HG03520 (cell line): ENCODE results near the gene ALS2CL.
"Not testable (repeated sequence)": the region's sequence is repeated elsewhere in the genome, so short reads cannot be mapped to it uniquely, and the experiment has no call there.

Source experiments
- ATAC-seq: cut with Tn5 transposase; IDR thresholded peaks from one replicate; pipeline ENCODE4 v1.9.1; 2021; ENCODE audit warnings: mild to moderate bottlenecking, moderate library complexity; ENCODE audit not compliant: unreplicated experiment

ALS2CL gene, protein sequence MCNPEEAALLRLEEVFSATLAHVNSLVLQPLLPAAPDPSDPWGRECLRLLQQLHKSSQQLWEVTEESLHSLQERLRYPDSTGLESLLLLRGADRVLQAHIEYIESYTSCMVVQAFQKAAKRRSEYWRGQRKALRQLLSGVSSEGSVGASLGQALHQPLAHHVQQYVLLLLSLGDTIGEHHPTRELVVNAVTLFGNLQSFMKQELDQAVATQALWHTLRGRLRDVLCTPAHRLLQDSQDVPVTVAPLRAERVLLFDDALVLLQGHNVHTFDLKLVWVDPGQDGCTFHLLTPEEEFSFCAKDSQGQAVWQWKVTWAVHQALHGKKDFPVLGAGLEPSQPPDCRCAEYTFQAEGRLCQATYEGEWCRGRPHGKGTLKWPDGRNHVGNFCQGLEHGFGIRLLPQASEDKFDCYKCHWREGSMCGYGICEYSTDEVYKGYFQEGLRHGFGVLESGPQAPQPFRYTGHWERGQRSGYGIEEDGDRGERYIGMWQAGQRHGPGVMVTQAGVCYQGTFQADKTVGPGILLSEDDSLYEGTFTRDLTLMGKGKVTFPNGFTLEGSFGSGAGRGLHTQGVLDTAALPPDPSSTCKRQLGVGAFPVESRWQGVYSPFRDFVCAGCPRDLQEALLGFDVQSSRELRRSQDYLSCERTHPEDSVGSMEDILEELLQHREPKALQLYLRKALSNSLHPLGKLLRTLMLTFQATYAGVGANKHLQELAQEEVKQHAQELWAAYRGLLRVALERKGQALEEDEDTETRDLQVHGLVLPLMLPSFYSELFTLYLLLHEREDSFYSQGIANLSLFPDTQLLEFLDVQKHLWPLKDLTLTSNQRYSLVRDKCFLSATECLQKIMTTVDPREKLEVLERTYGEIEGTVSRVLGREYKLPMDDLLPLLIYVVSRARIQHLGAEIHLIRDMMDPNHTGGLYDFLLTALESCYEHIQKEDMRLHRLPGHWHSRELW

GRCh38 chr3:46693038-46693891, at the start of gene ALS2CL:
TSS of gene ALS2CL (minus strand) at chr3:46693679. CDS start at chr3:46689440, 4,239 bp downstream.
- ATAC-seq, result no peak

GRCh38 chr3:46742992-46743585, 49.6 kb upstream of the ALS2CL start:
- no peak for ATAC-seq

GRCh38 chr3:46739565-46739964, 46.1 kb upstream of the ALS2CL start:
- not testable (repeated sequence) for ATAC-seq

DNA sequence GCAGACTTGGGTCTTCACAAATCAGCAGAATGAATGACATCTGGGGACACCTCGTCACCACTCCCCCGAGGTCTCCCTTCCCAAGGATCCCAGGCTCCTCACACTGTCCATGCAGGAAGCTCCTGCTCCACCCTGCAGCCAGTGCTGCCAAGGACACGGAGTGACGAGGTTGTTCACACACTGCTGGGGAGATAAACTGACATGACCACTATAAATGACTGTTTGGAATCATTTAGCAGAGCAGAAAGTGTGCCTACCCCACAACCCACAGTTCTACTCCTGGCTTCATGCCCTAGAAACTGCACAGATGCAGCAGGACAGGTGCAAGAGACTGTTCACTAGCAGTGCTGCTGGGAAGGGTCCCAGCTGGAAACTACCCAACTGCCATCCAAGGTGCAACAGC, 43.9 kb upstream of the ALS2CL start:
- ATAC-seq, result no peak

- ATAC-seq, result no peak
These were observed 42.8 kb upstream of the ALS2CL start for GRCh38 chr3:46736006-46736872.

DNA sequence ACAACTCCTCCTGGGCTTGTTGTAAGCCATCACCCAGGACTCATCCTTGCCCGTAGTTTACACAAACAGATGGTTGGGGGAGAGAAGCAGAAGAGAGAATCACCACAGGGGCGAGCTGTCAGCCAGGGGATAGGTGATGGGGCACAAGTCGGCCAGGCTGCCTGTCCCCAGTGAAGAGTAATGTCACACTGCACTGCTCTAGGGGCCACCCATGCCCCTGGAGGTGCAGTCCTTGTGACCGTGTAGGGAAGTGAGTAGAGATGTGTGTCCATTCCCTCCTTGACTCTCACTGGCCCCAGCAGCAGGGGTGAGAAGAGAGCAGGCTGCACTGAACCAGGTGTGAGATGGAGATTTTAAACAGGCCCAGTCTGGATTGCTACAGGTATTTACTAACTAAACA, 41.3 kb upstream of the ALS2CL start:
- no peak for ATAC-seq

GRCh38 chr3:46733026-46733800, 39.7 kb upstream of the ALS2CL start:
- no peak for ATAC-seq

DNA sequence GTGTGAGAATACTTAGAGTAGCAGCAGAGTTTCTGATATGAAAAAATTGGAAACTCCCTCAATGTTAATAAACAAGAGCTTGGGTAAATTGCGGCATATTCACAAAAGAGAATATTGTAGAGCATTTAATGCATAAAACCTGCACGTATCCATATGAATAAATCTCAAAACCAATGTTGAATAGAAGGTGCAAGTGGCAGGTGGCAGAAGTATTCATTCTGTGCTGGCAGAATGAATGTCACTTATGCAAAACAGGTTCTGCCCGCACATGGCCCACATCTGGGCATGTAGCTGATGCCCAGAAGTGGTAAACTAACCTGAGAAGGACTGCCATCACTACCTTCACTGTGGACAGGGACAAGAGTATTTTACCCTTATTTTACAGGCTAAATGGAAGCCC, 38.3 kb upstream of the ALS2CL start:
- no peak for ATAC-seq

- no peak for ATAC-seq
These were observed 37.3 kb upstream of the ALS2CL start for GRCh38 chr3:46730819-46731218.

- ATAC-seq, result no peak
These were observed 35.6 kb upstream of the ALS2CL start for GRCh38 chr3:46729038-46729437.

- ATAC-seq, result no peak
These were observed 32.3 kb upstream of the ALS2CL start for GRCh38 chr3:46725621-46726314.

- ATAC-seq, result no peak
These were observed 30.9 kb upstream of the ALS2CL start for GRCh38 chr3:46724424-46724823.

GRCh38 chr3:46722443-46722842, 29.0 kb upstream of the ALS2CL start:
- no peak for ATAC-seq

GRCh38 chr3:46721009-46721408, 27.5 kb upstream of the ALS2CL start:
- ATAC-seq, result no peak

GRCh38 chr3:46719735-46720271, 26.3 kb upstream of the ALS2CL start:
- ATAC-seq, result no peak

DNA sequence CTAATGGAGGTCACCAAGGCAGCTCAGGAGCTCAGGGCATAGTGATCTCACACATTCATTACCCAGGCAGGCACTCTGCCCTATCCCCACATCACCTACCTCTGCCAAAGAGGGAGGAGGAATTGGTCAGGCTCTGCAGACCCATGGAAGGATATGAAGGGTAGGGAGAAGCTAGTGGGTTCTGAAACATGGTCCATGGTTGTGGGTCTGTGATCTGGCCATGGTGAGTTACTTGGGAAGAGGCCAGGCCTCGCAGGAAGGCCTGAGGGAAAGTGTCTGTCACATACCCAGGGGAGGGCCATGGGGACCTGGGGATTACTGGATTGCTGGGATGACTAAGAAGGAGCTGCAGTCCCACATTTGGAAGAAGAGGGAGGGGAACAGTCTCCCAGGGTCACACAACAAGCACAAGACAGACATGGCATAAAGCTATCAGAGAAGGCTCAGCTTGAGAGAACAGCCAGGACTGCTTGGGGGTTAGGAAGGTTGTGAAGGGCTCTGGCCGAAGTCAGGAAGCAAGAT, 25.6 kb upstream of the ALS2CL start:
- ATAC-seq, result no peak

DNA sequence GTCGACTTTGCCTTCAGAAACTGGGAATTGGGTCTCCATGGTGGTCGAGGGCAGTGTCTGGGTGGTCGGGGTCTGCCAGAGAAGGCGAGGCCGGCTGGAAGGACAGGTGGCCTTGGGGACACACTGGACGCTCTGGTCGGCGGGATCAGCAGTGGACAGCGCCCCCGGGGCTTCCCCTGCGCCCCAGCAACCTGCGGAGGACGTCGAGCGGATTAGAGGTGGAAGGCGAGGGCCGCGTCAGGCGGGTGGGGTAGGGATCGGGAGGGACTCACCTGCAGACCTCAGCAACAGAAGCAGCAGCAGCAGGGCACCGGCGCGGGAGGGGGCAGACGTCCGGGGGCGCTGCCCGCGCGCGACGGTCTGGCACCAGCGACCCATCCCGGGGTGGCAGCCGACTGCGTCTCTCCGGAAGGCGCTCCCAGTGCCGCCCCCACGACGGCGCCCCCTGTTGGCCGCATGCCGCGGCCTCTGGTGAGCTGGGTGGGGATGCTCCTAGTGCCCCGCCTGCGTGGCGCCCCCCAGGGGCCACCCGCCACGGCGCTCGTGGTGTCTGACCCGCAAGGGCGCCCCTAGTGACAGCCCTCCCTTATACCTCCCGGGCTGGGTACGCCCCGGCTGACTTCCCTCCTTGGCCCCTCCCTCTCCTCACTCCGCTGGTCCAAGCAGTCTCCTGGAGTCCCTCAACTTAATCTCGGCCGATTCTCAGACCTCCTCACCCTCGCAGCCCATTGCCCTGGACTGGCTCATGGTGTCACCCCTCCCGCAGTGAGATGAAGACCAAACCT, 24.2 kb upstream of the ALS2CL start, which contains the start of gene PRSS50:
Gene PRSS50, minus strand, starts transcription at position 423 of the 785 bp plus-strand sequence. Its CDS starts 45 bp downstream, at position 378.
- ATAC-seq, result no peak
